Activated CD4-positive, alpha-beta T cell treated with anti-CD3 and anti-CD28 coated beads, Interleukin-2, amount 10 ng/mL, durations not matched to agents 7 days and 5 days (primary cell): ENCODE results near the gene ECT2. TPM values are rescaled to one million over a fixed set of nuclear protein-coding genes. Genes with fewer than 3 reads are reported as not detected.
A peak's percentile ranks its signal among the peaks of the same experiment; 100 is the strongest.
"Not testable (repeated sequence)": the region's sequence is repeated elsewhere in the genome, so short reads cannot be mapped to it uniquely, and the experiment has no call there.

ENCODE experiments used
- CTCF ChIA-PET: fragments of 350-600 bp; sonication (Branson Sonifier 250); formaldehyde crosslinking; loops from one replicate; lab custom pipeline; 2021; ENCODE audit warnings: antibody characterized with exemption; lab: Charles Lee
- POLR2A ChIA-PET: fragments of 350-600 bp; sonication (Branson Sonifier 250); formaldehyde crosslinking; loops from one replicate; lab custom pipeline; 2021; ENCODE audit warnings: antibody characterized with exemption; lab: Charles Lee
- DNase-seq: peaks from one replicate; pipeline ENCODE4 v3.0.0-alpha.2; 2020
- H3K27ac Mint-ChIP-seq: one replicate; pipeline ENCODE4 v1.8.0; 2021; ENCODE audit warnings: mild to moderate bottlenecking, moderate library complexity, mixed read lengths
- H3K27me3 Mint-ChIP-seq: one replicate; pipeline ENCODE4 v1.8.0; 2021; ENCODE audit warnings: mixed read lengths
- H3K36me3 Mint-ChIP-seq: one replicate; pipeline ENCODE4 v1.8.0; 2021; ENCODE audit warnings: low read depth, mixed read lengths
- H3K4me1 Mint-ChIP-seq: one replicate; pipeline ENCODE4 v1.8.0; 2021; ENCODE audit warnings: mixed read lengths
- H3K4me3 Mint-ChIP-seq: one replicate; pipeline ENCODE4 v1.8.0; 2021; ENCODE audit warnings: mild to moderate bottlenecking, moderate library complexity, mixed read lengths
- H3K9me3 Mint-ChIP-seq: one replicate; pipeline ENCODE4 v1.8.0; 2021; ENCODE audit warnings: mixed read lengths
- total RNA-seq, 2 experiments: library from RNA; stranded (reverse); gene quantifications; one replicate each; pipeline ENCODE4 v1.2.3, GENCODE V29; 2021

The ECT2 gene
- total RNA-seq, 2 experiments from 2014 or later: 56.0 to 60.2 TPM

GRCh38 chr3:172751175-172751704 is 714 bp downstream of the ECT2 start:
- peak; percentile 17 for DNase-seq

GRCh38 chr3:172752651-172753050 is 2.1 kb downstream of the ECT2 start:
- Mint-ChIP-seq H3K9me3 (no peaks in the 10 kb centered on the region), H3K27ac (peak overlapping the region; percentile 99), H3K27me3 (no peaks in the 10 kb centered on the region), H3K4me1 (peaks cover 47% of the 10 kb centered on the region), H3K36me3 (peaks cover 48% of the 10 kb centered on the region), H3K4me3 (peak overlapping the region; percentile 95)
- POLR2A ChIA-PET: no interaction called here
- peak; percentile 12 for DNase-seq
- CTCF ChIA-PET: interaction anchor here (0.8 to 1.6 kb wide), 3 partner anchors 11 to 41 kb away, joined by 3 to 6 read pairs (median 3); partner anchors contain the start of gene NCEH1

More at GRCh38 chr3:172751175-172751704, 714 bp downstream of the ECT2 start:
- peaks cover 2% of the 10 kb centered on the region for H3K27me3 Mint-ChIP-seq
- ChIA-PET POLR2A (no interaction called here), CTCF (interaction anchor here (0.6 to 2.3 kb wide), 8 partner anchors 15 to 448 kb away, joined by 3 to 11 read pairs (median 3); partner anchors contain the start of genes NCEH1 and TNFSF10)
- peak overlapping the region; percentile 95 for H3K4me3 Mint-ChIP-seq
- H3K9me3 Mint-ChIP-seq: no peaks in the 10 kb centered on the region
- H3K36me3 Mint-ChIP-seq: peaks cover 39% of the 10 kb centered on the region
- H3K4me1 Mint-ChIP-seq: peaks cover 45% of the 10 kb centered on the region
- peak overlapping the region; percentile 99 for H3K27ac Mint-ChIP-seq

DNA sequence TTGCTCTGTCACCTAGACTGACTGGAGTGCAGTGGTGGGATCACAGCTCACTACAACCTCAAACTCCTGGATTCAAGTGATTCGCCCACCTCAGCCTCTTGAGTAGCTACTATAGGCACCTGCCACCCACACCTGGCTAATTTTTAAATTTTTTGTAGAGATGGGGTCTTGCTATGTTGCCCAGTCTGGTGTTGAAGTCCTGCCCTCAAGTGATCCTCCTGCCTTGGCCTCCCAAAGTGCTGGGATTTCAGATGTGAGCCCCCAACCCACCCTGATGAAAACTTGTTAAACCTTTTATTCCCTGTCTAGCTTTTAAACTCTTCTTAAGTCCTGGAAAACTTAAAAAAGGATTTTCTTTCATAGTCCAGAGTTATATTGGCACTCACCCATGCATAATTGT is 2.6 kb downstream of the ECT2 start:
- Mint-ChIP-seq H3K27ac (peak overlapping the region; percentile 37), H3K36me3 (peaks cover 52% of the 10 kb centered on the region), H3K4me3 (peak overlapping the region; percentile 95), H3K4me1 (peaks cover 50% of the 10 kb centered on the region), H3K27me3 (no peaks in the 10 kb centered on the region), H3K9me3 (no peaks in the 10 kb centered on the region)
- CTCF ChIA-PET: interaction anchor here (1.1 to 1.6 kb wide), 2 partner anchors 11 to 13 kb away, joined by 3 to 6 read pairs; no protein-coding TSS in a partner anchor
- no peak for DNase-seq
- POLR2A ChIA-PET: no interaction called here

DNA sequence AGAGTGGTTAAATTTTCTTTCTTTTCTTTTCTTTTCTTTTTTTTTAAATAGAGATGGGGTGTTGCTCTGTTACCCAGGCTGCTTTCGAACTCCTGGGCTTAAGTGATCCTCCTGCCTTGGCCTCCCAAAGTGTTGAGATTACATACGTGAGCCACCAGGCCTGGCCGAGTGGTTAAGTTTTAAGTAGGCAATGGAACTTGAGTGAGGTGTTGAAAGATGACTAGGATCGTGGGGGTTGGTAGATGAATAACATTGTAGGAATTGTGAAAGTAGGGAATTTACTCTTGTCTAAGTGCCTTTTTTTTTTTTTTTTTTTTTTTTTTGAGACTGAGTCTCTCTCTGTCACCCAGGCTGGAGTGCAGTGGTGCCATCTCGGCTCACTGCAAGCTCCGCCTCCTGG is 9.9 kb downstream of the ECT2 start:
- CTCF ChIA-PET, POLR2A ChIA-PET, H3K9me3 Mint-ChIP-seq, H3K4me1 Mint-ChIP-seq, H3K27me3 Mint-ChIP-seq, DNase-seq, H3K4me3 Mint-ChIP-seq, H3K27ac Mint-ChIP-seq: not testable (repeated sequence)
- peaks cover 69% of the 10 kb centered on the region for H3K36me3 Mint-ChIP-seq

DNA sequence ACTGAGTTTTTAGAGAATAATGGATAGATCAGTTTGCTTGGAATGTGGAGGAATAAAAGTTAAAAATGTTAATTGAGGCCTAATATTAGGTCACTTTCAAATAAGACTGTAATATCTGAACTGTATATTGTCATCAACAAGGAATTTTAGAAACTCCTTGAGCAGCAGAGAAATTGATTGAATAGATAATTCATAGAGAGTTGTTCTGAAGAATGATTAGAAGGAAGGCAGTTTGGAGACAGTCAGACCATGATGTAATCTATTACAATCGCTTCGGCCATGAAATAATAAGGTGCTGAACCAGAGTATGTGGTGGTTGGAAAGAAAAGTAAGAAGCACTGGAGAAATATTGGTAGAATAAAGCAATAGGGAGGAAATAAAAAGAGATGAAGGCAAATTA is 15.7 kb downstream of the ECT2 start:
- no peak for DNase-seq
- H3K27ac Mint-ChIP-seq: no peak overlapping the region
- CTCF ChIA-PET: interaction anchor here (1.5 to 2.2 kb wide), 2 partner anchors 12 to 39 kb away, joined by 3 to 5 read pairs; no protein-coding TSS in a partner anchor

GRCh38 chr3:172766718-172767405 is 16.3 kb downstream of the ECT2 start:
- ChIA-PET POLR2A (no interaction called here), CTCF (interaction anchor here (1.5 to 2.2 kb wide), 2 partner anchors 11 to 39 kb away, joined by 3 to 5 read pairs; no protein-coding TSS in a partner anchor)
- Mint-ChIP-seq H3K4me3 (no peak overlapping the region), H3K36me3 (peaks cover 80% of the 10 kb centered on the region), H3K27ac (no peak overlapping the region), H3K27me3 (no peaks in the 10 kb centered on the region), H3K9me3 (no peaks in the 10 kb centered on the region), H3K4me1 (peaks cover 13% of the 10 kb centered on the region)
- DNase-seq: no peak

More for the DNA sequence above, 15.7 kb downstream of the ECT2 start:
- no peaks in the 10 kb centered on the region for H3K9me3 Mint-ChIP-seq
- no peak overlapping the region for H3K4me3 Mint-ChIP-seq
- H3K36me3 Mint-ChIP-seq: peaks cover 78% of the 10 kb centered on the region
- H3K27me3 Mint-ChIP-seq: no peaks in the 10 kb centered on the region
- peaks cover 7% of the 10 kb centered on the region for H3K4me1 Mint-ChIP-seq
- POLR2A ChIA-PET: no interaction called here

GRCh38 chr3:172770382-172770781 is 19.9 kb downstream of the ECT2 start:
- Mint-ChIP-seq H3K9me3 (no peaks in the 10 kb centered on the region), H3K4me1 (peaks cover 17% of the 10 kb centered on the region), H3K27ac (no peak overlapping the region), H3K36me3 (peaks cover 80% of the 10 kb centered on the region), H3K4me3 (no peak overlapping the region), H3K27me3 (no peaks in the 10 kb centered on the region)
- CTCF ChIA-PET: no interaction called here
- DNase-seq: no peak
- POLR2A ChIA-PET: no interaction called here

GRCh38 chr3:172771672-172772071 is 21.1 kb downstream of the ECT2 start:
- H3K9me3 Mint-ChIP-seq: no peaks in the 10 kb centered on the region
- peaks cover 17% of the 10 kb centered on the region for H3K4me1 Mint-ChIP-seq
- CTCF ChIA-PET: no interaction called here
- no peaks in the 10 kb centered on the region for H3K27me3 Mint-ChIP-seq
- DNase-seq: no peak
- peaks cover 75% of the 10 kb centered on the region for H3K36me3 Mint-ChIP-seq
- POLR2A ChIA-PET: no interaction called here
- H3K27ac Mint-ChIP-seq: no peak overlapping the region
- no peak overlapping the region for H3K4me3 Mint-ChIP-seq

DNA sequence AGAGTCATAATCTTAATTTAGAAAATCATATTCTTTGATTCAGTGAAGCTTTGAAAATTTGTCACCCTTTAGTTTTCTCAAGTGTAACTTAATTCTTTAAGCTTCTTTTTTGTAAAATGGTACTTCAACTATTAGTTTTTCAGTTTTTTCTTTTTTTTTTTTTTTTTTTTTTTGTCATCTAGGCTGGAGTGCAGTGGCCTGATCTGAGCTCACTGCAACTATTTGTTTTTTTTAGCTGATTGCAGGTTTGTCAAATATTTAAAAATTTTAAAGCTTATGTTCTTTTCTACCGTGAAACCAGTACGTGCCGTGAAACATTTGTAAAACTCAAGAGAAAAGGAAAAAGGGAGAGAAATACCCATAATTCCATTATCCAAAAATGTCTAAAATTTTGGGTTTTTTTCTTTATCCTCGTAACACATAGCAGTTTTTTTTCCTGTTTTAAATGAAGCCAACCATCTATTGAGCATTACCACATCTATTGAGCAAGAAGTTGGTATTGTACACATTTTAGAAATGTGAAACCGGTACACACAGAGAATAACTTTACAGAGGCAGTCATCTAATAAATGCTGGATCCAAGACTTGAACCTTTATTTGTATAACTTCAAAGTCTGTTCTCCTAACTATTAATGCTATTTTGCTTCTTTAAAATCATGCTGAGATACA is 25.7 kb downstream of the ECT2 start:
- CTCF ChIA-PET: interaction anchor here (1.0 kb wide), 1 partner anchor 15 kb away, joined by 3 read pairs; no protein-coding TSS in a partner anchor

DNA sequence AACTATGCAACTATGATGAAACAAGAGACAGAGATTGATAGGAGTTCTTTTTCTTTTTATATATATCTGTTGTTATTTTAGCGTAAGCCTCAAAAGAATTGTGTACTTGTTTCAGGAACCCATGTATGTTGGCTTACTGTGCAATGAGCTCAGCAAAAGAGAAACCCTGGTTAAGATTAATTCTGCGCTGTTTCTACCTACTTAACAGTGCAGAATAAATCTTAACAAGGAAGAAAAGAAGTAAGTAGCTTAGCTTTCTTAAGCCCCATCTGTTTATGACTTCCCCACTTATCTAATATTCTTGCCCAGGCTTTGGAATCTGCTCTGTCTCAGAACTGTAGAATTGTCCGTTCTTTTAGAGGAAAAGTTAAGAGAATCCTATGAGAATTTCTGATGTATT is 27.4 kb downstream of the ECT2 start:
- DNase-seq: no peak
- Mint-ChIP-seq H3K4me1 (peaks cover 3% of the 10 kb centered on the region), H3K27ac (no peak overlapping the region), H3K4me3 (no peak overlapping the region), H3K36me3 (peaks cover 59% of the 10 kb centered on the region), H3K9me3 (no peaks in the 10 kb centered on the region), H3K27me3 (no peaks in the 10 kb centered on the region)
- ChIA-PET POLR2A (no interaction called here), CTCF (interaction anchor here (1.0 to 1.5 kb wide), 5 partner anchors 10 to 28 kb away, joined by 3 to 5 read pairs (median 3); partner anchors contain the start of gene ECT2)

More for the DNA sequence above, 25.7 kb downstream of the ECT2 start:
- H3K27ac Mint-ChIP-seq: no peak overlapping the region
- no peak for DNase-seq
- H3K4me3 Mint-ChIP-seq: no peak overlapping the region
- H3K36me3 Mint-ChIP-seq: peaks cover 62% of the 10 kb centered on the region
- POLR2A ChIA-PET: no interaction called here
- peaks cover 13% of the 10 kb centered on the region for H3K4me1 Mint-ChIP-seq
- no peaks in the 10 kb centered on the region for H3K9me3 Mint-ChIP-seq
- no peaks in the 10 kb centered on the region for H3K27me3 Mint-ChIP-seq

DNA sequence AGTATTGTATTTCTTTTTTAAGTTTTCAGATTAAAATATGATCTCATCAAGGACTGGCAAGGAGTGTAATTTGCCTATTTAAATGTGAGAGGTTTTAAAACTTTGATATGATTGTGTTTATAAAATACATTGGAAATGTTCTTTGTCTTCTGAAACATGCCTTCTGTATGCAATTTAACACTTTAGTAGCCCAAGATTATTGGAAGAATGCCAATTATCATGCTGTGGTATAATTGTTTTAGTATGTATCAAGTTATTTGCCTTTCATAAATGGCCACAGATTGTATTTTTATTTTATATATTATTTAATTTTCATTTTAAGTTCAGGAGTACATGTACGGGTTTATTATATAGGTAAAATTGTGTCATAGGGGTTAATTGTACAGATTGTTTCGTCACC is 31.7 kb downstream of the ECT2 start:
- no peaks in the 10 kb centered on the region for H3K9me3 Mint-ChIP-seq
- H3K4me3 Mint-ChIP-seq: no peak overlapping the region
- ChIA-PET POLR2A (no interaction called here), CTCF (no interaction called here)
- DNase-seq: no peak
- peaks cover 49% of the 10 kb centered on the region for H3K36me3 Mint-ChIP-seq
- H3K27me3 Mint-ChIP-seq: no peaks in the 10 kb centered on the region
- peaks cover 2% of the 10 kb centered on the region for H3K4me1 Mint-ChIP-seq
- H3K27ac Mint-ChIP-seq: no peak overlapping the region

GRCh38 chr3:172786036-172786435 is 35.5 kb downstream of the ECT2 start:
- peaks cover 54% of the 10 kb centered on the region for H3K36me3 Mint-ChIP-seq
- DNase-seq: no peak
- H3K9me3 Mint-ChIP-seq: no peaks in the 10 kb centered on the region
- H3K4me1 Mint-ChIP-seq: no peaks in the 10 kb centered on the region
- no peaks in the 10 kb centered on the region for H3K27me3 Mint-ChIP-seq
- CTCF ChIA-PET: no interaction called here
- POLR2A ChIA-PET: no interaction called here
- H3K27ac Mint-ChIP-seq: no peak overlapping the region
- no peak overlapping the region for H3K4me3 Mint-ChIP-seq

DNA sequence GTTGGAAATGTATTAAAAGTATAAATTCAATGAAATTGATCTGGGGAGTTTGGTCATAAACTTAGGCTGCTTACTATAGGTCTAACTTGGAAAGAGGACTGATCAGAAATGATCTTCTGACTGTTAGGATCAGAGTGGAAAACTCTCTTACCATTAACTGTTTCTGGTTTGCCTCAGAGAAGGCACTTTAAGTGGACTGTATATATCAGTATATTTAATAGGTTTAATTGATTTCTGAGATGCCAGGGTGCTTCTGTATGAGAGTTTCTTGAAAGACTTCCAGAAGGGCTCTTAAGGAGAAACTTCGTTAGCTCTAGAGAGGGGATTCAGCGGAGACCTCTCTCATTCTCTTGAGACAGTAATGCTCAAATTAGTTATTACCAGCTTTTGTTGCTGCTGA is 36.5 kb downstream of the ECT2 start:
- no peaks in the 10 kb centered on the region for H3K9me3 Mint-ChIP-seq
- ChIA-PET CTCF (interaction anchor here (1.2 kb wide), 1 partner anchor 13 kb away, joined by 3 read pairs; no protein-coding TSS in a partner anchor), POLR2A (no interaction called here)
- no peak overlapping the region for H3K4me3 Mint-ChIP-seq
- H3K27ac Mint-ChIP-seq: no peak overlapping the region
- H3K36me3 Mint-ChIP-seq: peaks cover 60% of the 10 kb centered on the region
- H3K27me3 Mint-ChIP-seq: no peaks in the 10 kb centered on the region
- no peaks in the 10 kb centered on the region for H3K4me1 Mint-ChIP-seq
- no peak for DNase-seq
